HS-27A (cell line): ENCODE measurements around the gene RANBP10.
"Not testable (repeated sequence)": the region's sequence is repeated elsewhere in the genome, so short reads cannot be mapped to it uniquely, and the experiment has no call there.

ENCODE experiments used
- DNase-seq: peaks from one replicate; pipeline ENCODE4 v3.0.0-alpha.2; 2012; ENCODE audit warnings: low read depth, missing footprints

The RANBP10 gene

GRCh38 chr16:67806428-67807147 is at the start of gene RANBP10, which contains the start of gene TSNAXIP1:
Gene RANBP10, minus strand, starts transcription at chr16:67806560. Its CDS starts 24 bp downstream, at chr16:67806536.
Gene TSNAXIP1, plus strand, starts transcription at chr16:67806889. Its CDS starts 261 bp downstream, at chr16:67807150.
- DNase-seq, result peak; percentile 98

DNA sequence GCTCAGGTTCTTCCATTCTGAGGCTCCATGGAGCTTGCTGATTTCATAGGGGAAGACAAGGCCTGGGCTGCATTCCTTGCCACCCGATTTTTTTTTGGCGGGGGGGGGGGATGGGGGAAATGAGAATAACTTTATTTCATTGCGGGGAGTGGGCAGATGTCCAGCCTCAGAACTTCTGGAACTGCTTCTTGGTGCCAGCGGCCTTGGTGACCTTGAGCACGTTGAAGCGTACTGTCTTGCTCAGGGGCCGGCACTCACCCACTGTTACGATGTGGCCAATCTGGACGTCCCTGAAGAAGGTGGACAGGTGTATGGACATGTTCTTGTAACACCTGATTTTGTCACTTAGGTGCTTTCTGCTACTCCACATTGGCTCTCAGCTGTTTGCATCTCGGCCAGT is 49.4 kb upstream of the RANBP10 start:
- DNase-seq, result no peak

GRCh38 chr16:67853670-67854069 is 47.3 kb upstream of the RANBP10 start:
- no peak for DNase-seq

DNA sequence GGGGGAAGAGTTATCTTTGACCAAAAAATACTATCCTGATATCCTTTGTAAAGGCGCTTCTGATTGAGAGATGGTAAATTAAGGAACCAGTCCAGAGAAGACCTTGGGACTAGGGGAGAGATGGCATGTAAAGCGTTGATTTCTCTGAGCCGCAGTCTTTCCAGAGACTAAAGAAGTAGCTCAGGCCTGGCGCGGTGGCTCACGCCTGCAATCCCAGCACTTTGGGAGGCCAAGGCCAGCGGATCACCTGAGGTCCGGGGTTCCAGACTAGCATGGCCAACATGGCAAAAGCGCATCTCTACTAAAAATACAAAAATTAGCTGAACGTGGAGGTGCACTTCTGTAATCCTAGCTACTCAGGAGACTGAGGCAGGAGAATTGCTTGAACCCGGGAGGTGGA is 41.8 kb upstream of the RANBP10 start:
- DNase-seq, result no peak

- no peak for DNase-seq
Observed at GRCh38 chr16:67847064-67847861, 40.9 kb upstream of the RANBP10 start, which contains the start of gene CENPT. Gene CENPT, minus strand, starts transcription at chr16:67847693. Its CDS starts 13,834 bp downstream, at chr16:67833859.

DNA sequence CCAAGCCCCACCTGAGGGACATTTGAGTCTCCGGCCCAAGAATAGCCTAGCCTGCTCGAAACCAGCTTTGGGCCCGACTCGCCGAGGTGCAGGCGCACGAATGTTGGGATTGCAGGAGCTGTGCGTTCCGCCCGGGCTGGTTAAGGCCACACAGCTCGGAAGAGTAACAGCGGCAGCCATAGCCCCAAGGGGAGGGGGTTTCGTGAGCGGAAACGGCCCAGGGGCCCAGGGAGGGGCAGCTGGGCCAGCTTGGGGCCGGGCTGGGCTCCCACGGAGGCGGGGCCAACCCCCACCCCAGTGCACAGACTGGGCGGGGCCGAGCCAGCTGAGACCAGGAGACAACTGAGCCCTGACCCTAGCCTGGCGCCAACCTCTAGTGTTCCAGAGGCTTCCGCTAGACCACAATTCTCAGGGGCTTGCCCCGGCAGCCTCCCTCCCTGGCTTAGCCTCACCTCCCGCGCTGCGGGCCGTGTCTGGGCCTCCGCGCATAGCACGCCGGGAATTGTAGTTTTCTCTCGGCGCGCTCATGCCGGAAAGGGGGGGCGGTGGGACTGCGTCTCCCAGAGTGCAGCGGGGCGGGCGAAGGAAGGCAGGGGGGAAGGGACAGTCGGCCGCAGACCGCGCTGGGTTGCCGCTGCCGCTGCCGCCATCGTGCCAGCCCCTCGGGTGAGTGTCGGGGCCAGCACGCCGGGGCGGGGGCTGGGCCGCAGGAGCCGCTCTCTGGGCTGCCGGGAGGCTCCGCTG is 40.1 kb upstream of the RANBP10 start, which contains the start of gene NUTF2:
TSS of gene NUTF2 (plus strand) at position 614 of the 744 bp plus-strand sequence. CDS start 18,198 bp downstream, outside the sequence.
- DNase-seq, result no peak

GRCh38 chr16:67846063-67846319 is 39.6 kb upstream of the RANBP10 start:
- DNase-seq, result no peak

DNA sequence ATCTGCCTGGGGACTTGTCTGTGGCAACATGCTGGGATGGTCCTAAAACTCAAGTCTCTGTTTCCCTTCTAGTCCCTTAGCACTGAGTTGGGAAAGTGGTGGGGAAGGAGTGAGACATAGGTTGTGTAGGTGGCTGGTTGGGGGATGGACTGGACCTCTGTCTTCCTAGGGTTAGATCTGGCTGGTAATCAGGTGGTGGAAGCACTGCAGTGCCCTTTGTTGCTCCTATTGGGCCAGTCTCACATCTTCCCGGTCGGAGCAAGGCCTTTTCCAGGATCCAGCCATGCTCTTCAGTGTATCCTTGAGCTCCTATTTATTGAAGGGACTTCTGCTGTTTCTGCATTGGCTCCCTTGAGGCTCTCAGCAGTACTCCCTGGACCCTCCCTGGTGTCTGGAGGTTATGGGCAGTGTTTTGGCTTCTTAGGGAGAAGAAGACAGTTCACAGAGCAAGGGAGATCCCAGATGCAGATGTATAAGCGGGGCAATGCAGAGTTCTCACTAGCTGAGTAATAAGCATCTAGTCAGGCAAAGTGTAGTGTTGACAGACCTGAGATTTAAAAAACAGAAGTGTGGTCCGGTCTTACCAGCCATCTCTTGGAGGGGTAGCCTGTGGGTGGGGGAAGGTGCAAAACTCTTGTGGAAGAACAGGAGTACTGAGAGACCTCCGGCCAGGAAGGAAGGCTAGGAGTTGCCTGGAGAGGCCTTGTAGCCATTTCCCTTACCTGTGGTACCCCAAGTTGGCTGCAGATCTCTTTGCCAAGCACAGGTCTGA is 39.1 kb upstream of the RANBP10 start:
- no peak for DNase-seq

GRCh38 chr16:67844497-67844896 is 38.1 kb upstream of the RANBP10 start:
- no peak for DNase-seq

GRCh38 chr16:67843343-67843765 is 37.0 kb upstream of the RANBP10 start:
- DNase-seq, result no peak

- DNase-seq, result no peak
Observed at GRCh38 chr16:67842509-67843342, 36.4 kb upstream of the RANBP10 start.

- peak; percentile 94 for DNase-seq
Observed at GRCh38 chr16:67841816-67842508, 35.6 kb upstream of the RANBP10 start, which contains the start of gene THAP11. Gene THAP11, plus strand, starts transcription at chr16:67842320. Its CDS starts 235 bp downstream, at chr16:67842555.

GRCh38 chr16:67841198-67841815 is 34.9 kb upstream of the RANBP10 start:
- DNase-seq, result no peak

DNA sequence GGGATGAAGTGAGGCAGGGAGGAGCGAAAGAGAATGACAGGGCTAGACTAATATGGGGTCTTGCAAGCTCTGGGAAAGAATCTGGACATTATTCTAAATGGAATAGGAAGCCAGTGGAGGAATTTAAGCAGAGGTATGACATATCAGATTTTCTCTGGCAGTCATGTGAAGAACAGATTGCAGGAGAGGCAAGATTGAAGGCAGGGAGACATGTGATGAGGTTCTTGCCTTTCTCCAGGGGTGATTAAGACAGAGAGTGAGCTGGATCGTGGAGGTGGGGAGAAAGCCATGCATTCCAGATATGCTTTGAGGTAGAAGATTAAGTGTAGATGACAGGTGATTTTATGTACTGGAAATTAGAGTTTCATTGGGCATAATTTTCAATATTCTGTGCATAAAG is 31.5 kb upstream of the RANBP10 start:
- DNase-seq, result no peak

GRCh38 chr16:67837190-67837589 is 30.8 kb upstream of the RANBP10 start:
- not testable (repeated sequence) for DNase-seq

GRCh38 chr16:67834242-67834614 is 27.9 kb upstream of the RANBP10 start:
- DNase-seq, result no peak

DNA sequence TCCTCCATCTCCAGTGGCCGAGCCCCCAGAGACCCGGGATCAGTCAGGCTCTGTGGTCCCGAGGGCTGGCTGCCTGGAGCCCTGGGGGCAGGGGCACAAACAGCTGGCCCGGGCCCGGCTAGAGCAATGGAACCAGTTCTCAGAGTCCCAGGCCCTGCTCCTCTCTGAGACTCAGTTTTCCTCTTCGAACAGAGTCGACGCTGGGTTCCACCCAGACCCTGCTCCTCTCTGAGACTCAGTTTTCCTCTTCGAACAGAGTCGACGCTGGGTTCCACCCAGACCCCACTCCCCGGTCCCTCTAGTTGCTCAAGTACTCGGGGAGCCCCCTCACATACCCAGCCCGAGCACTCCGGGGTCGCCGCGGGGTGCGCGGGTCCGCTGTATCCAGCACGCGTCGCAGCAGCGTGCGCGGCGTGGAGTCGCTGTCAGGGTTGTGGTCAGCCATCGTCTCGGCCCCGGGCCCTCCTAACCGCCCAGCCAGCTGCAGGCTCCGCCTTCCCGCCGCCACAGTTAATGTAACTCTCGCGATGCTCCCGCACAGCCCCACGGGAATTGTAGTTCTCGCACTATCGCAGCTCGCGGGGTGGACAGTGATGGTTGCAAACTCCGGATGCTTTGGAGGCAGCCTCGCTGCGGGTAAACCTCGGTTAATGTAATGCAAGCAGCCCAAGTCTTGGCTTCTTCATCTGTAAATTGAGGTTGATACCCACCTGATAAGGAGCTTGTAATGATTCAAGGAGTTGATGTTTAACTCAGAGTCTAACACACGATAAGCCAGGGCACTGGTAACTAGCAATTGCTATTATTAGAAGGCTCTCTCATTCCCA is 27.3 kb upstream of the RANBP10 start:
- no peak for DNase-seq

DNA sequence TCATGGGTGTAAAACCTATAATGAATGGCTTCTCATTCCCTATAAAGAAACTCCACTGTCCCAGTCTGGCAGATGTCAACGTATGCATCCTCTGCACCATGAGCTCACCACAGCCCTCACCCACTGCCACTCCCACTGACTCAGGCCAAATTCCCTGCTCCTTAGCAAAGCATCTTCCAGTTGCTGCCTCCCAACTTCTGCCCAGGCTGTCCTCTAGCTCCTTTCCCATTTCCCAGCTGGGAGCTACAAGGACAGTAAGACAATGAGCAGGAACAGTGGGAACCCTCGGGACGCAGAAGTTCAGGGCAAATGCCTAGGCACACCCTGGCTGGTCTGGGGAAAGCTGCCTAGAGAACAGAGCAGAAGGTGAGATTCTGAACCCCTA is 26.7 kb upstream of the RANBP10 start:
- no peak for DNase-seq

DNA sequence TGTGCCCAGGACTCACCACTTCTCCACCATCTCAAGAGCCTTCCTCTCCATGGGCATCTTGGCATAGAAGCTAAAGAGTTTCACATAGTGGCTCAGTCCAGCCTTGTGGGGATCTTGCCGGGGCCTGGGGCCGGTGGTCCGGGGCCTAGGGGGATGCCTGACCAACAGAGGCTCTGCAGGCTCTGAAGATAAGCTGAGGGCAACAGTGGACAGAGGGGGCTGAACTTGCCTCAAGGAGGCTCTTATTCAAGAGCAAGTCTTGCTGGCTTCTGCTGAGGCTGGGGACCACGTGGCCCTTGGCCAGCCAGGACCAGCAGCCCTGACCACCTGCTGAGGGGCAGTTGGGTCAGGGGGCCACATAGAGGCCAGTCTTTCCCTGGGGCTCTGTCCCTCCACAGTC is 22.3 kb upstream of the RANBP10 start:
- DNase-seq, result no peak
